PC-9 (cell line): ENCODE data around the gene DLK1.

Experiments
- CTCF ChIP-seq: fragments of 200-600 bp; sonication (generic); conservative IDR thresholded peaks from 2 replicates; pipeline ENCODE4 v1.6.1; 2017; ENCODE audit warnings: mixed run types, antibody characterized with exemption, mild to moderate bottlenecking, moderate library complexity
- EZH2 ChIP-seq: fragments of 200-600 bp; sonication (generic); IDR thresholded peaks from 2 replicates; pipeline ENCODE4 v1.8.0; 2017; ENCODE audit warnings: antibody characterized with exemption, low read depth

GRCh38 chr14:100721568-100721967, 5.1 kb upstream of the DLK1 start:
- TF ChIP-seq CTCF (no peak), EZH2 (no peak)
